ENCODE measurements around the gene ARF6.

GRCh38 chr14:49919825-49920659, 27.2 kb downstream of the ARF6 start:
- TF ChIP-seq CTCF (IDR thresholded peaks at IDR 0.05; ENCODE audit: low read depth, low read length) (no peak), EZH2phosphoT487 (IDR thresholded peaks at IDR 0.05; ENCODE audit: low read depth) (no peak)
